H1 (cell line): ENCODE measurements around the gene FOXP4. TPM values are rescaled to one million over a fixed set of nuclear protein-coding genes. Genes with fewer than 3 reads are reported as not detected.

Experiments
- BCL11A ChIP-seq, 2 experiments: IDR thresholded peaks; one replicate each; pipeline ENCODE4 v1.6.1; 2011; ENCODE audit warnings: low read depth in 2 of 2, low read length in 2 of 2, mild to moderate bottlenecking in 2 of 2
- BRCA1 ChIP-seq: IDR thresholded peaks from 2 replicates; pipeline ENCODE4 v1.6.1; 2012; ENCODE audit warnings: low read depth, low read length, improper control_type of control experiment
- GTF2F1 ChIP-seq: IDR thresholded peaks from 2 replicates; pipeline ENCODE4 v1.6.1; 2012; ENCODE audit warnings: low read depth, low read length, improper control_type of control experiment, borderline replicate concordance
- KDM4A ChIP-seq: IDR thresholded peaks from one replicate; pipeline ENCODE4 v1.7.1; 2012; ENCODE audit warnings: low read depth, mild to moderate bottlenecking, moderate library complexity, low read length, inconsistent platforms; ENCODE audit not compliant: severe bottlenecking
- TAF1 ChIP-seq: IDR thresholded peaks from 2 replicates; pipeline ENCODE4 v1.6.1; 2011; ENCODE audit warnings: mild to moderate bottlenecking, low read depth, low read length
- TCF12 ChIP-seq: IDR thresholded peaks from 2 replicates; pipeline ENCODE4 v1.6.1; 2011; ENCODE audit warnings: low read depth, mild to moderate bottlenecking, low read length
- TEAD4 ChIP-seq: IDR thresholded peaks from 2 replicates; pipeline ENCODE4 v1.6.1; 2012; ENCODE audit warnings: low read depth, low read length, inconsistent platforms, mixed read lengths
- YY1 ChIP-seq: IDR thresholded peaks from 2 replicates; pipeline ENCODE4 v1.6.1; 2011; ENCODE audit warnings: low read depth, mild to moderate bottlenecking, low read length
- polyA plus RNA-seq, 7 experiments: library from polyadenylated mRNA; depleted of rRNA in 3 of 7; stranded (reverse) in 5 of 7; unstranded in 2 of 7; fragments of >200 nt in 5 of 7; fragments of 200-250 nt in 2 of 7; gene quantifications; 1 replicate in 5 of 7; 2 replicates in 1 of 7; 4 replicates in 1 of 7; pipeline versions ENCODE4 v1.2.1 to v1.2.3, GENCODE V29; 2011 to 2013; ENCODE audit warnings: missing spikeins in 2 of 7, mixed read lengths in 2 of 7
- total RNA-seq: library from RNA; stranded (reverse); fragmentation: NEBNext Ultra II Directional; extraction: Animal tissue kit (Norgen Biotek cat#: 25700); gene quantifications from 2 replicates; pipeline ENCODE4 v1.2.1, GENCODE V29; 2021
- TF ChIP-seq, protein P1 (sequence below): fragments of 300-600 bp; sonication (generic); IDR thresholded peaks from 2 replicates; pipeline ENCODE4 v1.7.1; 2012; ENCODE audit warnings: low read length, moderate library complexity, mild to moderate bottlenecking, inconsistent platforms; ENCODE audit not compliant: insufficient replicate concordance
- TF ChIP-seq, protein P2 (sequence below), 3 experiments: IDR thresholded peaks; 1 replicate in 2 of 3; 2 replicates in 1 of 3; pipeline versions ENCODE4 v1.5.1 to v1.6.1; 2011; ENCODE audit warnings: low read length in 3 of 3, mild to moderate bottlenecking in 3 of 3, inconsistent platforms in 2 of 3, low read depth in 1 of 3, moderate library complexity in 1 of 3; ENCODE audit not compliant: insufficient read depth in 1 of 3; ENCODE audit errors: control extremely low read depth in 1 of 3

Gene FOXP4
- total and polyA plus RNA-seq, 2 of the 8 experiments (the other 6 are each of a cell fraction or from before 2014, with no cell fraction given): 4.8 to 13.3 TPM

DNA sequence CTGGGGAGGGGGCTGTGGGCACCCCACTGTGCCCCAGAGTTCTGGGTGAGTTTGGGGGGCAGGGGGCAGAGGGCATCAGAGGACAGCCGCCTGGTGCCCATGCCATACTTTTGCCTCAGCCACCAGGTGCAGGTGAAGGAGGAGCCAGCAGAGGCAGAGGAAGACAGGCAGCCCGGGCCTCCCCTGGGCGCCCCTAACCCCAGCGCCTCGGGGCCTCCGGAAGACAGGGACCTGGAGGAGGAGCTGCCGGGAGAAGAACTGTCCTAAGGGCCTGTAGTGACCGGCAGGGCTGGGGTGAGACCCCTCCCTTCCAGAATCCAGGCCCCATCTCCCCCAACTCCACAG lies 52.5 kb downstream of the FOXP4 start (continued):
- TF ChIP-seq, protein P1, sequence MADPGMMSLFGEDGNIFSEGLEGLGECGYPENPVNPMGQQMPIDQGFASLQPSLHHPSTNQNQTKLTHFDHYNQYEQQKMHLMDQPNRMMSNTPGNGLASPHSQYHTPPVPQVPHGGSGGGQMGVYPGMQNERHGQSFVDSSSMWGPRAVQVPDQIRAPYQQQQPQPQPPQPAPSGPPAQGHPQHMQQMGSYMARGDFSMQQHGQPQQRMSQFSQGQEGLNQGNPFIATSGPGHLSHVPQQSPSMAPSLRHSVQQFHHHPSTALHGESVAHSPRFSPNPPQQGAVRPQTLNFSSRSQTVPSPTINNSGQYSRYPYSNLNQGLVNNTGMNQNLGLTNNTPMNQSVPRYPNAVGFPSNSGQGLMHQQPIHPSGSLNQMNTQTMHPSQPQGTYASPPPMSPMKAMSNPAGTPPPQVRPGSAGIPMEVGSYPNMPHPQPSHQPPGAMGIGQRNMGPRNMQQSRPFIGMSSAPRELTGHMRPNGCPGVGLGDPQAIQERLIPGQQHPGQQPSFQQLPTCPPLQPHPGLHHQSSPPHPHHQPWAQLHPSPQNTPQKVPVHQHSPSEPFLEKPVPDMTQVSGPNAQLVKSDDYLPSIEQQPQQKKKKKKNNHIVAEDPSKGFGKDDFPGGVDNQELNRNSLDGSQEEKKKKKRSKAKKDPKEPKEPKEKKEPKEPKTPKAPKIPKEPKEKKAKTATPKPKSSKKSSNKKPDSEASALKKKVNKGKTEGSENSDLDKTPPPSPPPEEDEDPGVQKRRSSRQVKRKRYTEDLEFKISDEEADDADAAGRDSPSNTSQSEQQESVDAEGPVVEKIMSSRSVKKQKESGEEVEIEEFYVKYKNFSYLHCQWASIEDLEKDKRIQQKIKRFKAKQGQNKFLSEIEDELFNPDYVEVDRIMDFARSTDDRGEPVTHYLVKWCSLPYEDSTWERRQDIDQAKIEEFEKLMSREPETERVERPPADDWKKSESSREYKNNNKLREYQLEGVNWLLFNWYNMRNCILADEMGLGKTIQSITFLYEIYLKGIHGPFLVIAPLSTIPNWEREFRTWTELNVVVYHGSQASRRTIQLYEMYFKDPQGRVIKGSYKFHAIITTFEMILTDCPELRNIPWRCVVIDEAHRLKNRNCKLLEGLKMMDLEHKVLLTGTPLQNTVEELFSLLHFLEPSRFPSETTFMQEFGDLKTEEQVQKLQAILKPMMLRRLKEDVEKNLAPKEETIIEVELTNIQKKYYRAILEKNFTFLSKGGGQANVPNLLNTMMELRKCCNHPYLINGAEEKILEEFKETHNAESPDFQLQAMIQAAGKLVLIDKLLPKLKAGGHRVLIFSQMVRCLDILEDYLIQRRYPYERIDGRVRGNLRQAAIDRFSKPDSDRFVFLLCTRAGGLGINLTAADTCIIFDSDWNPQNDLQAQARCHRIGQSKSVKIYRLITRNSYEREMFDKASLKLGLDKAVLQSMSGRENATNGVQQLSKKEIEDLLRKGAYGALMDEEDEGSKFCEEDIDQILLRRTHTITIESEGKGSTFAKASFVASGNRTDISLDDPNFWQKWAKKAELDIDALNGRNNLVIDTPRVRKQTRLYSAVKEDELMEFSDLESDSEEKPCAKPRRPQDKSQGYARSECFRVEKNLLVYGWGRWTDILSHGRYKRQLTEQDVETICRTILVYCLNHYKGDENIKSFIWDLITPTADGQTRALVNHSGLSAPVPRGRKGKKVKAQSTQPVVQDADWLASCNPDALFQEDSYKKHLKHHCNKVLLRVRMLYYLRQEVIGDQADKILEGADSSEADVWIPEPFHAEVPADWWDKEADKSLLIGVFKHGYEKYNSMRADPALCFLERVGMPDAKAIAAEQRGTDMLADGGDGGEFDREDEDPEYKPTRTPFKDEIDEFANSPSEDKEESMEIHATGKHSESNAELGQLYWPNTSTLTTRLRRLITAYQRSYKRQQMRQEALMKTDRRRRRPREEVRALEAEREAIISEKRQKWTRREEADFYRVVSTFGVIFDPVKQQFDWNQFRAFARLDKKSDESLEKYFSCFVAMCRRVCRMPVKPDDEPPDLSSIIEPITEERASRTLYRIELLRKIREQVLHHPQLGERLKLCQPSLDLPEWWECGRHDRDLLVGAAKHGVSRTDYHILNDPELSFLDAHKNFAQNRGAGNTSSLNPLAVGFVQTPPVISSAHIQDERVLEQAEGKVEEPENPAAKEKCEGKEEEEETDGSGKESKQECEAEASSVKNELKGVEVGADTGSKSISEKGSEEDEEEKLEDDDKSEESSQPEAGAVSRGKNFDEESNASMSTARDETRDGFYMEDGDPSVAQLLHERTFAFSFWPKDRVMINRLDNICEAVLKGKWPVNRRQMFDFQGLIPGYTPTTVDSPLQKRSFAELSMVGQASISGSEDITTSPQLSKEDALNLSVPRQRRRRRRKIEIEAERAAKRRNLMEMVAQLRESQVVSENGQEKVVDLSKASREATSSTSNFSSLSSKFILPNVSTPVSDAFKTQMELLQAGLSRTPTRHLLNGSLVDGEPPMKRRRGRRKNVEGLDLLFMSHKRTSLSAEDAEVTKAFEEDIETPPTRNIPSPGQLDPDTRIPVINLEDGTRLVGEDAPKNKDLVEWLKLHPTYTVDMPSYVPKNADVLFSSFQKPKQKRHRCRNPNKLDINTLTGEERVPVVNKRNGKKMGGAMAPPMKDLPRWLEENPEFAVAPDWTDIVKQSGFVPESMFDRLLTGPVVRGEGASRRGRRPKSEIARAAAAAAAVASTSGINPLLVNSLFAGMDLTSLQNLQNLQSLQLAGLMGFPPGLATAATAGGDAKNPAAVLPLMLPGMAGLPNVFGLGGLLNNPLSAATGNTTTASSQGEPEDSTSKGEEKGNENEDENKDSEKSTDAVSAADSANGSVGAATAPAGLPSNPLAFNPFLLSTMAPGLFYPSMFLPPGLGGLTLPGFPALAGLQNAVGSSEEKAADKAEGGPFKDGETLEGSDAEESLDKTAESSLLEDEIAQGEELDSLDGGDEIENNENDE: no peak
- TF ChIP-seq BCL11A (IDR thresholded peaks at IDR 0.05; ENCODE audit: low read depth in 2 of 2, low read length in 2 of 2) (no peak), TEAD4 (no peak), YY1 (no peak), TCF12 (no peak), GTF2F1 (no peak), BRCA1 (no peak), TAF1 (no peak), KDM4A (no peak)
- TF ChIP-seq, protein P2, sequence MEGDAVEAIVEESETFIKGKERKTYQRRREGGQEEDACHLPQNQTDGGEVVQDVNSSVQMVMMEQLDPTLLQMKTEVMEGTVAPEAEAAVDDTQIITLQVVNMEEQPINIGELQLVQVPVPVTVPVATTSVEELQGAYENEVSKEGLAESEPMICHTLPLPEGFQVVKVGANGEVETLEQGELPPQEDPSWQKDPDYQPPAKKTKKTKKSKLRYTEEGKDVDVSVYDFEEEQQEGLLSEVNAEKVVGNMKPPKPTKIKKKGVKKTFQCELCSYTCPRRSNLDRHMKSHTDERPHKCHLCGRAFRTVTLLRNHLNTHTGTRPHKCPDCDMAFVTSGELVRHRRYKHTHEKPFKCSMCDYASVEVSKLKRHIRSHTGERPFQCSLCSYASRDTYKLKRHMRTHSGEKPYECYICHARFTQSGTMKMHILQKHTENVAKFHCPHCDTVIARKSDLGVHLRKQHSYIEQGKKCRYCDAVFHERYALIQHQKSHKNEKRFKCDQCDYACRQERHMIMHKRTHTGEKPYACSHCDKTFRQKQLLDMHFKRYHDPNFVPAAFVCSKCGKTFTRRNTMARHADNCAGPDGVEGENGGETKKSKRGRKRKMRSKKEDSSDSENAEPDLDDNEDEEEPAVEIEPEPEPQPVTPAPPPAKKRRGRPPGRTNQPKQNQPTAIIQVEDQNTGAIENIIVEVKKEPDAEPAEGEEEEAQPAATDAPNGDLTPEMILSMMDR (IDR thresholded peaks at IDR 0.05; ENCODE audit: control extremely low read depth in 1 of 3, insufficient read depth in 1 of 3, low read depth in 1 of 3, low read length in 3 of 3): no peak
